ENCODE results near the gene KIDINS220. TPM values are rescaled to one million over a fixed set of nuclear protein-coding genes. Genes with fewer than 3 reads are reported as not detected.

Gene KIDINS220
- total and polyA plus RNA-seq, 9 of the 15 experiments (the other 6 are each of a cell fraction or from before 2014, with no cell fraction given) = 15.2 to 48.0 (median 34.4) TPM

DNA sequence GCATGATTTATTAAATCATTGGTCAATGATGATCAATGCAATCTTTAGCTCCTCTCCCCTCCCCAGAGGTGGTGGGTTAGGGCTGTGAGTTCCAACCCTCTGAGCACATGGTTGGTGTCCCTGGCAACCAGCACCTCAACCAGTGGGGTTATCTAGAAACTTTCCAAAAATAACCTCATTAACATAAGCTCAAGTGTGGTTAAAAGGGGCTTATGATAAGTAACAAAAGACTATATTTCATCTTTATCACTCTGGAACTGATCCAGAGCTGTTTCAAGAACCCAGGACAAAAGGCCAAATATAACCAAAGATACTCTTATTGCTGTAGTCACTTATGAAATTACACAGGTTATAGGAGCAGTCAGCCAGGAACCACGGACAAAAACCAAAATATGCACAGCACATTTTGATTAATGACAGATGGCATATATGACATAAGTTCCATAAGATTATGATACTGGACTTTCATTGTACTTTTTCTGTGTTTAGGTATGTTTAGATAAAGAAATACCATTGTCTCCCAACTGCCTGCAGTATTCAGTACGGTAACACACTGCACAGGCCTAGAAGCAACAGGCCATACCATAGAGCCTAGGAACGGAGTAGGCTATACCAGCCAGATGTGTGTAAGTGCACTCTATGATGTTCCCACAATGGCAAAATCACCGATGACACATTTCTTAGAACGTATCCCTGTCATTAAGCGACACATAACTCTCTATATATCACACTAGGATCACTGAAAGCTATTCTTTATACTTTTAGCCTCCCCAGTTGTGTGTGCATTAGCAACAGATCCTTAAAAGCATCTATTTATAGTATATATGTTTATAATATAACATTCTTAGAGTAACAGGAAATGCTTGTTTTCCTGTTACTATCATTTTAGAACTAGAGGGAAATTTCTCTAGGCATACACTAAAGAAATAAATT, 31.9 kb downstream of the KIDINS220 start (continued):
- no peak for TF ChIP-seq MYNN (IDR thresholded peaks at IDR 0.05)
- no peak for TF ChIP-seq MYNN (CRISPR knock-in tag; IDR thresholded peaks at IDR 0.05)
- no peak for TF ChIP-seq FOXK2 (conservative IDR thresholded peaks at IDR 0.05 in 1 of 2, IDR thresholded peaks at IDR 0.05 in 1 of 2; ENCODE audit: low read depth in 2 of 2)
- no peak for TF ChIP-seq HCFC1 (IDR thresholded peaks at IDR 0.05; ENCODE audit: low read depth, low read length)
- TF ChIP-seq C11orf30 (IDR thresholded peaks at IDR 0.05; ENCODE audit: low read depth) = no peak
- peak; percentile 61 for TF ChIP-seq MEIS2 (IDR thresholded peaks at IDR 0.05; ENCODE audit: partially characterized antibody)
- no peak for TF ChIP-seq MAX (CRISPR knock-in tag; IDR thresholded peaks at IDR 0.05)
- no peak for TF ChIP-seq MTA3 (IDR thresholded peaks at IDR 0.05; ENCODE audit: borderline replicate concordance)
- TF ChIP-seq HSF4 (CRISPR knock-in tag; IDR thresholded peaks at IDR 0.05; ENCODE audit: borderline replicate concordance) = no peak
- TF ChIP-seq ATF1 (CRISPR knock-in tag; IDR thresholded peaks at IDR 0.05) = no peak
- no peak for TF ChIP-seq ATF1 (tag; IDR thresholded peaks at IDR 0.05)
- no peak for TF ChIP-seq KLF13 (tag; IDR thresholded peaks at IDR 0.05; ENCODE audit: borderline replicate concordance, low read depth)
- TF ChIP-seq SP1 (CRISPR knock-in tag; IDR thresholded peaks at IDR 0.05) = no peak
- no peak for TF ChIP-seq ZZZ3 (IDR thresholded peaks at IDR 0.05)
- TF ChIP-seq CHD7 (IDR thresholded peaks at IDR 0.05; ENCODE audit: low read depth, low read length) = no peak
- no peak for TF ChIP-seq PURB (CRISPR knock-in tag; IDR thresholded peaks at IDR 0.05; ENCODE audit: low read depth)
- peak; percentile 94 for TF ChIP-seq MEF2D (tag; conservative IDR thresholded peaks at IDR 0.05; ENCODE audit: low read depth)
- no peak for TF ChIP-seq RBM22 (IDR thresholded peaks at IDR 0.05; ENCODE audit: low read depth, low read length, poor library complexity, severe bottlenecking)

Measured in K562 (cell line).